ENCODE results near the gene SLC30A9. TPM values are rescaled to one million over a fixed set of nuclear protein-coding genes. Genes with fewer than 3 reads are reported as not detected.

SLC30A9 gene
- total RNA-seq, 1 donor from 2014 or later = 67.3 TPM

DNA sequence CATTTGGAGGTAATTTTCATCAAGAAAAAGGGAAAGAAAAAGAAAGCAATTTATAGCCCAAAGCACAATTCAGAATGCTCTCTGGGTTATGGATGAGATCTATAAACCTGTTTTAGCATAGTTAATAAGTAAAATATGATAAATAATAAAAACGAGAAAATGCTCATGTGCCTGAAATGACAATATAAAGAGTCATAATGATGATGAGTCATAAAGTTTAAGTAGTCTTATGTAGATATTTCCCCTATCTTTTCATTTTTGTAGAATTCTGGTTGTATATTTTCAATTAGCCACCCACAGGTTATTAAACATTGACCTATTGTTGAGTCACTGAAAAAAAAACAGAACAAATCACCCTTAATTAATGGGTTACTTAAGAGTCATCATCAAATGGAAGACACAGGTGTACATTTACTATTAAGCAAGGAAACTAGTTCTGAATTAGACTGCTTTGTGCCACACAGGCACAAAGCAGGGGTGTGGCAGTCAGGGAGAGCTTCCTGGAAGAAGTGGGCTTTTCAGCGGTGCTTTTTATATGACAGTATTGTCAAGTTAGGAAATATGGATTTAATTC is 132.8 kb downstream of the SLC30A9 start:
- no peaks in the 10 kb centered on the region for H3K36me3 Mint-ChIP-seq (ENCODE audit: insufficient read depth)
- DNase-seq (ENCODE audit: low spot score, unreplicated experiment) = no peak
- H3K27me3 Mint-ChIP-seq = peaks cover 4% of the 10 kb centered on the region
- TF ChIP-seq, protein P1, sequence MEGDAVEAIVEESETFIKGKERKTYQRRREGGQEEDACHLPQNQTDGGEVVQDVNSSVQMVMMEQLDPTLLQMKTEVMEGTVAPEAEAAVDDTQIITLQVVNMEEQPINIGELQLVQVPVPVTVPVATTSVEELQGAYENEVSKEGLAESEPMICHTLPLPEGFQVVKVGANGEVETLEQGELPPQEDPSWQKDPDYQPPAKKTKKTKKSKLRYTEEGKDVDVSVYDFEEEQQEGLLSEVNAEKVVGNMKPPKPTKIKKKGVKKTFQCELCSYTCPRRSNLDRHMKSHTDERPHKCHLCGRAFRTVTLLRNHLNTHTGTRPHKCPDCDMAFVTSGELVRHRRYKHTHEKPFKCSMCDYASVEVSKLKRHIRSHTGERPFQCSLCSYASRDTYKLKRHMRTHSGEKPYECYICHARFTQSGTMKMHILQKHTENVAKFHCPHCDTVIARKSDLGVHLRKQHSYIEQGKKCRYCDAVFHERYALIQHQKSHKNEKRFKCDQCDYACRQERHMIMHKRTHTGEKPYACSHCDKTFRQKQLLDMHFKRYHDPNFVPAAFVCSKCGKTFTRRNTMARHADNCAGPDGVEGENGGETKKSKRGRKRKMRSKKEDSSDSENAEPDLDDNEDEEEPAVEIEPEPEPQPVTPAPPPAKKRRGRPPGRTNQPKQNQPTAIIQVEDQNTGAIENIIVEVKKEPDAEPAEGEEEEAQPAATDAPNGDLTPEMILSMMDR (IDR thresholded peaks at IDR 0.05; ENCODE audit: unreplicated experiment) = no peak
- H3K4me1 Mint-ChIP-seq (ENCODE audit: low read depth) = peaks cover 3% of the 10 kb centered on the region
- H3K27ac Mint-ChIP-seq = no peak overlapping the region
- H3K9me3 Mint-ChIP-seq (ENCODE audit: low read depth) = no peaks in the 10 kb centered on the region
- no peak overlapping the region for H3K4me3 Mint-ChIP-seq (ENCODE audit: low read depth)

GRCh38 chr4:42132099-42132498 is 141.8 kb downstream of the SLC30A9 start:
- TF ChIP-seq, protein P1 (IDR thresholded peaks at IDR 0.05; ENCODE audit: unreplicated experiment) = no peak
- H3K27me3 Mint-ChIP-seq = no peaks in the 10 kb centered on the region
- peaks cover 2% of the 10 kb centered on the region for H3K36me3 Mint-ChIP-seq (ENCODE audit: insufficient read depth)
- H3K27ac Mint-ChIP-seq = no peak overlapping the region
- peaks cover 11% of the 10 kb centered on the region for H3K9me3 Mint-ChIP-seq (ENCODE audit: low read depth)
- DNase-seq (ENCODE audit: low spot score, unreplicated experiment) = no peak
- H3K4me3 Mint-ChIP-seq (ENCODE audit: low read depth) = no peak overlapping the region
- H3K4me1 Mint-ChIP-seq (ENCODE audit: low read depth) = no peaks in the 10 kb centered on the region

- TF ChIP-seq, protein P1 (IDR thresholded peaks at IDR 0.05; ENCODE audit: unreplicated experiment) = no peak
- Mint-ChIP-seq H3K9me3 (ENCODE audit: low read depth) (peaks cover 14% of the 10 kb centered on the region), H3K27ac (no peak overlapping the region), H3K4me1 (ENCODE audit: low read depth) (no peaks in the 10 kb centered on the region), H3K36me3 (ENCODE audit: insufficient read depth) (peaks cover 2% of the 10 kb centered on the region), H3K27me3 (no peaks in the 10 kb centered on the region), H3K4me3 (ENCODE audit: low read depth) (no peak overlapping the region)
- DNase-seq (ENCODE audit: low spot score, unreplicated experiment) = no peak
Measured at GRCh38 chr4:42133006-42133405, 142.7 kb downstream of the SLC30A9 start.

GRCh38 chr4:42136371-42136770 is 146.0 kb downstream of the SLC30A9 start:
- H3K9me3 Mint-ChIP-seq (ENCODE audit: low read depth) = peaks cover 2% of the 10 kb centered on the region
- no peaks in the 10 kb centered on the region for H3K4me1 Mint-ChIP-seq (ENCODE audit: low read depth)
- TF ChIP-seq, protein P1 (IDR thresholded peaks at IDR 0.05; ENCODE audit: unreplicated experiment) = no peak
- no peaks in the 10 kb centered on the region for H3K27me3 Mint-ChIP-seq
- no peaks in the 10 kb centered on the region for H3K36me3 Mint-ChIP-seq (ENCODE audit: insufficient read depth)
- H3K27ac Mint-ChIP-seq = no peak overlapping the region
- DNase-seq (ENCODE audit: low spot score, unreplicated experiment) = no peak
- H3K4me3 Mint-ChIP-seq (ENCODE audit: low read depth) = no peak overlapping the region

Other genes with a start within 250 kb of the SLC30A9 start
- gene PHOX2B, start 241.8 kb upstream of the SLC30A9 start, total RNA-seq = not detected in 2 replicates
- gene TMEM33, start 55.1 kb upstream of the SLC30A9 start, total RNA-seq = 63.7 and 65.9 TPM in 2 replicates
- gene DCAF4L1, start 8.8 kb upstream of the SLC30A9 start, total RNA-seq = 0.17 and 0.20 TPM in 2 replicates
- 0.55 and 0.78 TPM in 2 replicates for gene BEND4, start 162.1 kb downstream of the SLC30A9 start, total RNA-seq

Data from progenitor cell of endocrine pancreas (in vitro differentiated cells).